ENCODE results near the gene TNS1.
"Not testable (repeated sequence)": the region's sequence is repeated elsewhere in the genome, so short reads cannot be mapped to it uniquely, and the experiment has no call there.

TNS1 gene

GRCh38 chr2:218029366-218030360 is 26.9 kb upstream of the TNS1 start:
- DNase-seq (ENCODE audit: low spot score): no peak

- DNase-seq (ENCODE audit: low spot score): no peak
Measured at GRCh38 chr2:218028562-218029348, 26.0 kb upstream of the TNS1 start.

DNA sequence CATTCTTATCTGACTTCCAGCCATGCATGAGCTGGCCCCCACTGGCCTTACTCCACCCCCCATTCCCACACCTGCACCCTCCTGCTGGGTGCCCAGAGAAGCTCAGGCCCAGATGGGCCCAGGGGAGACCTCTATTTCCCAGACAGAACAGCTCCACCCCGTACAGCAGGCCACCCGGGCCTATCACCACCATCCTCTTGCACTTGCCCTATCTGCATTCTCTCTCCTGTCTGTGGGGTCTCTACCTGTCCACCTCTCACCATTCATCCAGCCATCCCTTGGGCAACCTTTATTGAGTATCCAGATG is 25.3 kb upstream of the TNS1 start:
- no peak for DNase-seq (ENCODE audit: low spot score)

DNA sequence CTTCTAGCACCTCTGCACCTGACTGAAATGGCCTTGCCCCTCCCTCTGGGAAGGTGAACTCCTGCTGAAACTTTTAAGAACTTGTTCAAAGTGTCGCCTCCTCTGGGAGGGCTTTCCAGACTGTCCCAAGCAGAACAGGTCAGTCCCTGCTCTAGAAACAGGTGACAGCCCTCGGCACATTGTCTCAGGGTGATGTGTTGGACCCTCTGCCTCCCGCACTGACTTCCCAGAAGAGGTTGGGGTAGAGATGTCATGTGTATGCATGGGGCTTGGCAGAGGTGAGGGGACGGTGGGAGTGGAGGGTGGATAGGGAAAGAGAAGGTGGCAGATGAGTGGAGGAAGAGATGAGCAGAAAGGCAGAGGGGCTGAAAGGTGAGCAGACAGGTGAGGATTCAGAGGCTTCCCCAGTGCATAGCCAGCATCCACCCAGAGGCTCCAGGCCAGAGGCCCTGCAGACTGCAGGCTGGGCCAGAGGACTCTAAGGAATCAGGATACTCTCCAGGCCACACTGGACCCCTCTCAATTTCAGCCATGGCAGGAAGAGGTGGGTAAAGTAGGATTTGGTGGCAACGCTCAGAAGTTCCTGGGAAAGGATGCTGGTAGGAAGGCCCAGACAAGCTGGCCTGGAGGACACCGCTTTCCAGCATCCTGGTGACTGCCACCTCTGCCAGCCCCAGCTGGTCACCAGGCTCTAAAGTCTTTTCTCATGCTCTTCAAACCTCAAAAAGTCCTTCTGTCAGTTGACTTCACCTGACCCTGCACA is 24.8 kb upstream of the TNS1 start:
- no peak for DNase-seq (ENCODE audit: low spot score)

GRCh38 chr2:218026676-218027425 is 24.1 kb upstream of the TNS1 start:
- DNase-seq (ENCODE audit: low spot score): no peak

GRCh38 chr2:218026244-218026643 is 23.4 kb upstream of the TNS1 start:
- no peak for DNase-seq (ENCODE audit: low spot score)

GRCh38 chr2:218024871-218025270 is 22.1 kb upstream of the TNS1 start:
- DNase-seq (ENCODE audit: low spot score): no peak

GRCh38 chr2:218024336-218024735 is 21.5 kb upstream of the TNS1 start:
- DNase-seq (ENCODE audit: low spot score): no peak

DNA sequence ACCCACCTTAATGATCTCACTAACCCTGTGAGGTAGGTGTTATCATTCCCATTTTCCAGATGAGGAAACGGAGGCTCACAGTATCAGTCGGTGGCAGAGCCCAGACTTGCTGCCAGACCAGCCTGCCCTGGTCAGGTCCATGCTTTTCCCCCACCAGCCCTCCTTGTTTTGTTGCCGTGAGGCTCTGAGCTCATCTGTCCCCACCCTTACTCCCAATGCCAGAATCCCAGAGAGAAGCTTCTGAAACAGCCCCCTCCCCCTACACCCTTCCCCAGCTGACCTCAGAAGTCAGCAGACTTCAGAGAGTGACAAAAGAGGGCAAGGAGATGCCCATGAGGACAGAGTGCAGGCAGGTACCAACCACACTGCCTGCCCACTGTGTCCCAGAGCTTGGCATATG is 20.8 kb upstream of the TNS1 start:
- no peak for DNase-seq (ENCODE audit: low spot score)

GRCh38 chr2:218022851-218023530 is 20.2 kb upstream of the TNS1 start:
- no peak for DNase-seq (ENCODE audit: low spot score)

- DNase-seq (ENCODE audit: low spot score): no peak
Measured at GRCh38 chr2:218022131-218022850, 19.5 kb upstream of the TNS1 start.

- DNase-seq (ENCODE audit: low spot score): no peak
Measured at GRCh38 chr2:218021536-218022071, 18.8 kb upstream of the TNS1 start.

- no peak for DNase-seq (ENCODE audit: low spot score)
Measured at GRCh38 chr2:218020966-218021535, 18.3 kb upstream of the TNS1 start.

- no peak for DNase-seq (ENCODE audit: low spot score)
Measured at GRCh38 chr2:218020281-218020680, 17.5 kb upstream of the TNS1 start.

DNA sequence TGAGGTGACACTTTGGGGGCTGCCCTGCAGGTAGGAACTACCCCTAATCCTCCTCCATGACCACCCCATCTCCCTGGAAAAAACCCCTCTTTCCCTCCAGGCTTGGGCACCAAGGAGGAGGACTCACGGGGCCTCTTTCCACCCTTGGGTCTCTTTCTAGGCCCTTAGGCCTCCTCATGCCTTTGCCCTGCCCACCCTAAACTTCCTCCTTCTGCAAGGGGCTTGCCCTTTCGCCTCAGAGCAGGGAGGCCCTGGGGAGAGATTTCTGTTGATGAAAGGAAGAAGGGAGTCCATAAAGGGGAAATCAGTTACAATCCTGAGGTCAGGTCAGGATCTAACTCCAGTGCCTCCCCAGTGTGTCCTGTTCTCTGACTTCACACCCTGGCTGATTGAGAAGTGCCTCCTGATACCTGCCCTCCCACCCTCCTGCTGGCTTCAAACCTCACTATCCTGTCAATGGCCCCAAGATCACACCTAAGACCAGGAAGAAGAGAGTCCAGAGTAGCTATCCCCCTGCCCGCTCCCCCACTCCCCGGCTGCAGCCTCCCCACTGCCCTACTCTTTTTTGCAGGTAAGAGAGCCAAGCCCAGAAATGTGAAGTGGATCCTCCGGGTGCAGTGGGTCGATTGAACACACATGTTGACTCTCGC is 16.7 kb upstream of the TNS1 start:
- DNase-seq (ENCODE audit: low spot score): no peak

DNA sequence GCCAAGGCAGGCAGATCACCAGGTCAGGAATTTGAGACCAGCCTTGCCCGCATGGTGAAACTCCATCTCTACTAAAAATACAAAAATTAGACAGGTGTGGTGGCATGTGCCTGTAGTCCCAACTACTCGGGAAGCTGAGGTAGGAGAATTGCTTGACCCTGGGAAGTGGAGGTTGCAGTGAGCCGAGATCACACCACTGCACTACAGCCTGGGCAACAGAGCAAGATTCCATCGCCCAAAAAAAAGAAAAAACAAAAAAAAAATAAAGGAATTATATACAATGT is 16.0 kb upstream of the TNS1 start:
- not testable (repeated sequence) for DNase-seq (ENCODE audit: low spot score)

DNA sequence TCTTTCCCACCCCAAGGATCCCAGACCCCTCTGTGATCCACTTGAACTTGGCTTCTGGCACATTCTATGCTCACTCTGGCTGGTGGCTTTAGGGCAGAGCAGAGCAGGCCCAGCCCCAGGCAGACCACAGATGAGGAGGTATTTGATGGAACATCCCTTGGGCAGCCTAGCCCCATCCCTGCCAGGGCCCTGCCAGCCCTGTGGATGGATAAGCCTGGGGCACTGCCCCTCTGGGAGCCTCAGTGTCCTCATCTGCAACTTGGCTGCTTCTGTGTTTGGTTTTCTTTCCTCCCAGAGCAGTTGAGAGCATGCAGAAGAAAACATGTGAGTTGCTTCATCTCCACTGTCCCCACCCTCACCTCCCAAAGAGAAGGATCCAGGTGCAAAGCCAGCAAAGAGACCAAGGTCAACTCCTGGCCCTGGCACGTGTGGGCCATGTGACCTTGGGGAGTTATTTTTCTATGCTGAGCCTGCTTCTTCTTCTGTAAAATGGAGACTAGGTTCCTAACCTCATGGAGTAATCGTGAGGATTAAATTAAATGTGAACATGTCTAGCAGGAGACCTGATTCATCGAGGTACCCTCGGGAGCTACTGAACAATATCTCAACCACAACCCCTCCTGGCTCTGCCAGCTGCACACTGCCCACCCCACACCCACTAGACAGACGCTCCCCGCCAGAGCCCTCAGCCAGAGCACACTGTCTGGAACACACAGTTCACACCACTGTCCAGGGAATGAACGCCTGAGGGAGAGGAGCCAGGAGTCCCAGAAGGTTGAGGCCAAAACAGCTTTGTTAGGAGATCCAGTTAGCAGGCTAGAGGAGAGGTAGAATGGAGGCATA is 14.6 kb upstream of the TNS1 start:
- no peak for DNase-seq (ENCODE audit: low spot score)

- no peak for DNase-seq (ENCODE audit: low spot score)
Measured at GRCh38 chr2:218016810-218017209, 14.0 kb upstream of the TNS1 start.
